CD4-positive, alpha-beta memory T cell (primary cell): ENCODE measurements around the gene TLK2. TPM values are rescaled to one million over a fixed set of nuclear protein-coding genes. Genes with fewer than 3 reads are reported as not detected.
"Not testable (repeated sequence)": the region's sequence is repeated elsewhere in the genome, so short reads cannot be mapped to it uniquely, and the experiment has no call there.

ENCODE experiments used
- CTCF ChIA-PET: fragments of 350-600 bp; sonication (Branson Sonifier 250); formaldehyde crosslinking; loops from one replicate; lab custom pipeline; 2021; ENCODE audit warnings: inconsistent platforms; ENCODE audit not compliant: partially characterized antibody; lab: Charles Lee
- POLR2A ChIA-PET: fragments of 350-600 bp; sonication (Branson Sonifier 250); formaldehyde crosslinking; loops from one replicate; lab custom pipeline; 2021; ENCODE audit not compliant: partially characterized antibody; lab: Charles Lee
- DNase-seq, 5 donors: peaks; one replicate each; pipeline versions ENCODE4 v3.0.0 to v3.0.0-alpha.2; 2020 to 2022; ENCODE audit warnings: mixed read lengths in 1 of 5
- H3K27ac ChIP-seq: one replicate; pipeline ENCODE4 v1.7.0; 2013; ENCODE audit warnings: low read depth, low read length
- H3K27me3 ChIP-seq: 2 replicates; pipeline ENCODE4 v1.7.0; 2013; ENCODE audit warnings: mild to moderate bottlenecking, low read length, moderate library complexity; ENCODE audit not compliant: insufficient read depth
- H3K36me3 ChIP-seq: 2 replicates; pipeline ENCODE4 v1.7.0; 2013; ENCODE audit warnings: mild to moderate bottlenecking, low read length, moderate library complexity; ENCODE audit not compliant: insufficient read depth
- H3K4me1 ChIP-seq: 2 replicates; pipeline ENCODE4 v1.7.0; 2013; ENCODE audit warnings: mild to moderate bottlenecking, low read length, moderate library complexity; ENCODE audit not compliant: insufficient read depth
- H3K4me3 ChIP-seq, 2 donors: one replicate each; pipeline ENCODE4 v1.7.0; 2013; ENCODE audit warnings: low read length in 2 of 2, mild to moderate bottlenecking in 1 of 2
- H3K9me3 ChIP-seq, 2 donors: one replicate each; pipeline ENCODE4 v1.7.0; 2013; ENCODE audit warnings: low read length in 2 of 2, control low read depth in 1 of 2; ENCODE audit not compliant: control insufficient read depth in 1 of 2
- H3K27ac Mint-ChIP-seq, 7 donors: one replicate each; pipeline ENCODE4 v1.8.0; 2020 to 2021; ENCODE audit warnings: mixed read lengths in 7 of 7, mild to moderate bottlenecking in 6 of 7, inconsistent platforms in 3 of 7, moderate library complexity in 3 of 7
- H3K27me3 Mint-ChIP-seq, 2 donors: one replicate each; pipeline ENCODE4 v1.8.0; 2020 to 2021; ENCODE audit warnings: mixed read lengths in 2 of 2
- H3K36me3 Mint-ChIP-seq, 2 donors: one replicate each; pipeline ENCODE4 v1.8.0; 2020 to 2021; ENCODE audit warnings: mixed read lengths in 2 of 2, inconsistent platforms in 1 of 2, mild to moderate bottlenecking in 1 of 2
- H3K4me1 Mint-ChIP-seq, 4 donors: one replicate each; pipeline ENCODE4 v1.8.0; 2020 to 2021; ENCODE audit warnings: mixed read lengths in 4 of 4, mild to moderate bottlenecking in 1 of 4
- H3K4me3 Mint-ChIP-seq, 8 donors: one replicate each; pipeline ENCODE4 v1.8.0; 2020 to 2021; ENCODE audit warnings: mixed read lengths in 8 of 8, mild to moderate bottlenecking in 7 of 8, moderate library complexity in 6 of 8, inconsistent platforms in 3 of 8
- H3K9me3 Mint-ChIP-seq, 8 donors: one replicate each; pipeline ENCODE4 v1.8.0; 2020 to 2021; ENCODE audit warnings: mixed read lengths in 8 of 8, mild to moderate bottlenecking in 5 of 8, inconsistent platforms in 3 of 8, moderate library complexity in 1 of 8
- intact Hi-C: fragments of 100-400 bp; cut with micrococcal nuclease; formaldehyde crosslinking; loops from one replicate; pipeline ENCODE4 v1.15.1; 2023
- polyA plus RNA-seq, 2 donors: library from polyadenylated mRNA; unstranded; fragments of 300-500 nt; fragmentation: Illumina TruSeq; gene quantifications; one replicate each; pipeline ENCODE4 v1.2.3, GENCODE V29; 2021
- total RNA-seq, 2 experiments: library from RNA; stranded (reverse); gene quantifications; one replicate each; pipeline ENCODE4 v1.2.3, GENCODE V29; 2021

TLK2 gene
- 10 to 100 TPM; 64.3 to 67.7 TPM for total RNA-seq
- 10 to 100 TPM in 1 of 2 donors, 1 to 10 TPM in 1; 2.4 to 15.9 TPM for polyA plus RNA-seq

- POLR2A ChIA-PET: no interaction called here
- Histone ChIP-seq H3K4me1 (peaks cover 12% of the 10 kb centered on the region), H3K36me3 (no peaks in the 10 kb centered on the region), H3K27me3 (no peaks in the 10 kb centered on the region), H3K9me3 (no peaks in the 10 kb centered on the region), H3K27ac (peak within 1 kb of the TSS; percentile 71), H3K4me3 (peak within 1 kb of the TSS; percentile 23 to 38)
- Mint-ChIP-seq H3K27me3 (no peaks in the 10 kb centered on the region), H3K36me3 (peaks cover 4 to 29% of the 10 kb centered on the region in 2 donors), H3K4me1 (peaks cover 19 to 47% (median 34%) of the 10 kb centered on the region in 4 donors), H3K4me3 (peak within 1 kb of the TSS; percentile 89 to 96 (median 92)), H3K9me3 (no peaks in the 10 kb centered on the region), H3K27ac (peak within 1 kb of the TSS; percentile 85 to 98 (median 97))
- intact Hi-C loops: loop anchor here (2.0 to 5.0 kb wide), 2 partner anchors 56 to 551 kb away; partner anchors contain the start of genes INTS2 and METTL2A
- DNase-seq: peak in 4 of 5 donors; percentile 71 to 76 (median 74)
- CTCF ChIA-PET: no interaction called here
These were observed at the start of gene TLK2 for GRCh38 chr17:62478424-62478879. Gene TLK2, plus strand, starts transcription at chr17:62478825. Its CDS starts 2,301 bp downstream, at chr17:62481126.

GRCh38 chr17:62435251-62435650, 43.4 kb upstream of the TLK2 start:
- POLR2A ChIA-PET, H3K27ac Mint-ChIP-seq: not testable (repeated sequence)

GRCh38 chr17:62441181-62441580, 37.4 kb upstream of the TLK2 start:
- DNase-seq, H3K27ac ChIP-seq, H3K27me3 ChIP-seq, H3K4me1 Mint-ChIP-seq, H3K4me3 Mint-ChIP-seq, H3K36me3 ChIP-seq, H3K9me3 Mint-ChIP-seq, POLR2A ChIA-PET, H3K9me3 ChIP-seq, H3K4me1 ChIP-seq, CTCF ChIA-PET, H3K27ac Mint-ChIP-seq, H3K4me3 ChIP-seq, H3K27me3 Mint-ChIP-seq, intact Hi-C loops: not testable (repeated sequence)
- H3K36me3 Mint-ChIP-seq: peaks cover 27 to 39% of the 10 kb centered on the region in 2 donors

More at GRCh38 chr17:62435251-62435650, 43.4 kb upstream of the TLK2 start:
- peaks cover 19 to 34% of the 10 kb centered on the region in 2 donors for H3K36me3 Mint-ChIP-seq
- H3K27me3 Mint-ChIP-seq, H3K9me3 Mint-ChIP-seq, H3K9me3 ChIP-seq, H3K27ac ChIP-seq, H3K4me3 ChIP-seq, CTCF ChIA-PET, H3K4me1 ChIP-seq, H3K27me3 ChIP-seq, H3K36me3 ChIP-seq, H3K4me1 Mint-ChIP-seq, H3K4me3 Mint-ChIP-seq, intact Hi-C loops, DNase-seq: not testable (repeated sequence)

GRCh38 chr17:62444063-62444462, 34.6 kb upstream of the TLK2 start:
- H3K4me3 Mint-ChIP-seq: no peak overlapping the region
- H3K4me1 Mint-ChIP-seq: no peaks in the 10 kb centered on the region
- H3K36me3 Mint-ChIP-seq: peaks cover 41 to 51% of the 10 kb centered on the region in 2 donors
- no peak for DNase-seq
- no peaks in the 10 kb centered on the region for H3K4me1 ChIP-seq
- ChIA-PET CTCF (no interaction called here), POLR2A (no interaction called here)
- H3K27me3 ChIP-seq: no peaks in the 10 kb centered on the region
- H3K4me3 ChIP-seq: no peak overlapping the region
- H3K27me3 Mint-ChIP-seq: no peaks in the 10 kb centered on the region
- no peak overlapping the region for H3K27ac Mint-ChIP-seq
- H3K9me3 ChIP-seq: no peaks in the 10 kb centered on the region
- no peaks in the 10 kb centered on the region for H3K9me3 Mint-ChIP-seq
- H3K36me3 ChIP-seq: peaks cover 10% of the 10 kb centered on the region
- H3K27ac ChIP-seq: no peak overlapping the region
- intact Hi-C loops: no loop called here

GRCh38 chr17:62445791-62446190, 32.8 kb upstream of the TLK2 start:
- H3K9me3 Mint-ChIP-seq, DNase-seq, H3K27ac Mint-ChIP-seq, H3K27ac ChIP-seq, H3K4me3 ChIP-seq, H3K27me3 ChIP-seq, H3K4me1 ChIP-seq, H3K9me3 ChIP-seq, H3K4me1 Mint-ChIP-seq, H3K4me3 Mint-ChIP-seq, POLR2A ChIA-PET, H3K27me3 Mint-ChIP-seq, H3K36me3 ChIP-seq, CTCF ChIA-PET, intact Hi-C loops: not testable (repeated sequence)
- peaks cover 36 to 51% of the 10 kb centered on the region in 2 donors for H3K36me3 Mint-ChIP-seq

DNA sequence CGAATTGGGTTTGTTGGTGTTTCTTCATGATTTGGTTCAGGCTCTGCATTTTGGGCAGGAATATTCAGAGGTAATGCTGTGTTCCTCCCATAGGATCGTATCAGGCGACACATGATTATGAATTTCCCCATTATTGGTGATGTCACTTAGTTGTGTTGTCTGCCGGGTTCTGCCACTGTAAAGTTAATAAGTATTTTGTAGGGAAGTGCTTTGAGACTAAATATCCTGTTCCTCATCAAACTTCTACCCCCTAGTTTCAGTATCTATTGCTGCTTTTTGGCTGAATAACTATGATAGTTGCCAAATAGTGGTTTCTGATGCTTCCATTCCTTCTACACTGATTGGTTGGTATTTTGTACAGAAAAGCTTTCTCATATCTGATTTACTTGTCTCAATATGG, 26.4 kb upstream of the TLK2 start:
- H3K4me1 Mint-ChIP-seq, POLR2A ChIA-PET, H3K9me3 ChIP-seq, H3K36me3 ChIP-seq, H3K9me3 Mint-ChIP-seq, H3K27me3 Mint-ChIP-seq, H3K4me3 ChIP-seq, DNase-seq, CTCF ChIA-PET, intact Hi-C loops, H3K27ac Mint-ChIP-seq, H3K27ac ChIP-seq, H3K27me3 ChIP-seq, H3K4me1 ChIP-seq, H3K4me3 Mint-ChIP-seq: not testable (repeated sequence)
- peaks cover 18 to 23% of the 10 kb centered on the region in 2 donors for H3K36me3 Mint-ChIP-seq

DNA sequence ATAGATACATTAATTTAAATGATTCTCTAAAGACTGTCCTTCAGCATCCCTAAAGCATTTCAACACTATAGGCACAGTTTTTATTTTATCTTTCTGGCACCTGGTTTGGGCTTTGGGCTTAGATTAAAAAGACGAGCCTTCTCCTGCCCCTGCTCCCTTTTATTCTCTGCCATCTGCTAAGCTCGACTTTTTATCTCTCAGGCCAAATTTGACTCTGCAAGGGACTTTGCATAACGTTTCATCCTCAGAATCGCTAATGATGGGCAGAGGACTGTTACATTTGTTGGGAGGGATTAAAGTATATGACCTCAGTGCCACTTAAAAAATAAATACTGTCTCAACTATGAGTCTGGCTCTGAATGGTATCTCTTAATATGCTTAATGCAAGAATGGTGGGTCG, 25.6 kb upstream of the TLK2 start:
- H3K36me3 ChIP-seq, H3K4me3 Mint-ChIP-seq, intact Hi-C loops, DNase-seq, H3K27me3 ChIP-seq, H3K27me3 Mint-ChIP-seq, H3K9me3 ChIP-seq, H3K9me3 Mint-ChIP-seq, H3K4me3 ChIP-seq, CTCF ChIA-PET, H3K27ac Mint-ChIP-seq, POLR2A ChIA-PET, H3K4me1 ChIP-seq, H3K27ac ChIP-seq, H3K4me1 Mint-ChIP-seq: not testable (repeated sequence)
- H3K36me3 Mint-ChIP-seq: peaks cover 10 to 16% of the 10 kb centered on the region in 2 donors
